Activated naive CD8-positive, alpha-beta T cell treated with anti-CD3 and anti-CD28 coated beads, Interleukin-2, amount 50 U/mL, for 24 hours (primary cell): Measurements from ENCODE around the gene MED13L.
"Not testable (repeated sequence)": the region's sequence is repeated elsewhere in the genome, so short reads cannot be mapped to it uniquely, and the experiment has no call there.

ENCODE experiments used
- ATAC-seq: fragments of 150-1000 bp; cut with Tn5 transposase; one replicate; pipeline ENCODE4 v1.10.0; 2021
- DNase-seq: peaks from one replicate; pipeline ENCODE4 v3.0.0; 2021
- H3K27ac Mint-ChIP-seq: one replicate; pipeline ENCODE4 v1.8.0; 2021; ENCODE audit warnings: mild to moderate bottlenecking, mixed read lengths
- H3K27me3 Mint-ChIP-seq: one replicate; pipeline ENCODE4 v1.8.0; 2021; ENCODE audit warnings: mixed read lengths
- H3K36me3 Mint-ChIP-seq: one replicate; pipeline ENCODE4 v1.8.0; 2021; ENCODE audit warnings: low read depth, mixed read lengths
- H3K4me1 Mint-ChIP-seq: one replicate; pipeline ENCODE4 v1.8.0; 2021; ENCODE audit warnings: mixed read lengths
- H3K4me3 Mint-ChIP-seq: one replicate; pipeline ENCODE4 v1.8.0; 2021; ENCODE audit warnings: mild to moderate bottlenecking, moderate library complexity, mixed read lengths
- H3K9me3 Mint-ChIP-seq: one replicate; pipeline ENCODE4 v1.8.0; 2021; ENCODE audit warnings: mixed read lengths

Gene MED13L

GRCh38 chr12:115984616-115985015 lies 292.9 kb downstream of the MED13L start:
- DNase-seq (no peak), ATAC-seq (no peak)
- Mint-ChIP-seq H3K9me3 (no peaks in the 10 kb centered on the region), H3K4me3 (no peak overlapping the region), H3K27me3 (no peaks in the 10 kb centered on the region), H3K36me3 (peaks cover 28% of the 10 kb centered on the region), H3K27ac (no peak overlapping the region), H3K4me1 (peaks cover 11% of the 10 kb centered on the region)

GRCh38 chr12:115983226-115983798 lies 294.2 kb downstream of the MED13L start:
- no peaks in the 10 kb centered on the region for H3K9me3 Mint-ChIP-seq
- no peak for DNase-seq
- H3K36me3 Mint-ChIP-seq, result peaks cover 28% of the 10 kb centered on the region

GRCh38 chr12:115980339-115980738 lies 297.2 kb downstream of the MED13L start:
- no peak for DNase-seq
- no peak overlapping the region for H3K4me3 Mint-ChIP-seq
- ATAC-seq, result no peak
- H3K27me3 Mint-ChIP-seq, result no peaks in the 10 kb centered on the region
- H3K9me3 Mint-ChIP-seq, result no peaks in the 10 kb centered on the region
- no peak overlapping the region for H3K27ac Mint-ChIP-seq
- no peaks in the 10 kb centered on the region for H3K4me1 Mint-ChIP-seq
- H3K36me3 Mint-ChIP-seq, result peaks cover 15% of the 10 kb centered on the region

More at GRCh38 chr12:115983226-115983798, 294.2 kb downstream of the MED13L start:
- no peak overlapping the region for H3K4me3 Mint-ChIP-seq
- ATAC-seq, result no peak
- no peaks in the 10 kb centered on the region for H3K4me1 Mint-ChIP-seq
- H3K27me3 Mint-ChIP-seq, result no peaks in the 10 kb centered on the region
- no peak overlapping the region for H3K27ac Mint-ChIP-seq

GRCh38 chr12:115979851-115980250 lies 297.6 kb downstream of the MED13L start:
- H3K27me3 Mint-ChIP-seq, result no peaks in the 10 kb centered on the region
- H3K4me3 Mint-ChIP-seq, result no peak overlapping the region
- peaks cover 18% of the 10 kb centered on the region for H3K36me3 Mint-ChIP-seq
- no peaks in the 10 kb centered on the region for H3K4me1 Mint-ChIP-seq
- H3K27ac Mint-ChIP-seq, result no peak overlapping the region
- ATAC-seq (no peak), DNase-seq (no peak)
- no peaks in the 10 kb centered on the region for H3K9me3 Mint-ChIP-seq

GRCh38 chr12:115979351-115979750 lies 298.1 kb downstream of the MED13L start:
- no peaks in the 10 kb centered on the region for H3K9me3 Mint-ChIP-seq
- peaks cover 18% of the 10 kb centered on the region for H3K36me3 Mint-ChIP-seq

GRCh38 chr12:115976829-115977228 lies 300.7 kb downstream of the MED13L start:
- H3K27me3 Mint-ChIP-seq, ATAC-seq, DNase-seq, H3K27ac Mint-ChIP-seq, H3K4me3 Mint-ChIP-seq, H3K4me1 Mint-ChIP-seq, H3K9me3 Mint-ChIP-seq: not testable (repeated sequence)
- H3K36me3 Mint-ChIP-seq, result peaks cover 14% of the 10 kb centered on the region

More at GRCh38 chr12:115979351-115979750, 298.1 kb downstream of the MED13L start:
- H3K4me3 Mint-ChIP-seq, result no peak overlapping the region
- ATAC-seq (no peak), DNase-seq (no peak)
- no peak overlapping the region for H3K27ac Mint-ChIP-seq
- H3K4me1 Mint-ChIP-seq, result no peaks in the 10 kb centered on the region
- no peaks in the 10 kb centered on the region for H3K27me3 Mint-ChIP-seq

GRCh38 chr12:115975411-115975810 lies 302.1 kb downstream of the MED13L start:
- H3K27ac Mint-ChIP-seq, result no peak overlapping the region
- peaks cover 13% of the 10 kb centered on the region for H3K36me3 Mint-ChIP-seq
- no peak overlapping the region for H3K4me3 Mint-ChIP-seq
- H3K27me3 Mint-ChIP-seq, result no peaks in the 10 kb centered on the region
- H3K9me3 Mint-ChIP-seq, result no peaks in the 10 kb centered on the region
- DNase-seq (no peak), ATAC-seq (no peak)
- H3K4me1 Mint-ChIP-seq, result no peaks in the 10 kb centered on the region

- Mint-ChIP-seq H3K4me1 (no peaks in the 10 kb centered on the region), H3K27ac (no peak overlapping the region), H3K27me3 (no peaks in the 10 kb centered on the region), H3K9me3 (no peaks in the 10 kb centered on the region), H3K4me3 (no peak overlapping the region), H3K36me3 (peaks cover 14% of the 10 kb centered on the region)
- ATAC-seq (no peak), DNase-seq (no peak)
Measured at GRCh38 chr12:115973968-115974724, 303.3 kb downstream of the MED13L start.

GRCh38 chr12:115973066-115973465 lies 304.4 kb downstream of the MED13L start:
- no peak for DNase-seq
- H3K4me3 Mint-ChIP-seq, result no peak overlapping the region
- H3K4me1 Mint-ChIP-seq, result no peaks in the 10 kb centered on the region
- no peaks in the 10 kb centered on the region for H3K27me3 Mint-ChIP-seq
- H3K27ac Mint-ChIP-seq, result no peak overlapping the region
- H3K9me3 Mint-ChIP-seq, result no peaks in the 10 kb centered on the region
- H3K36me3 Mint-ChIP-seq, result peaks cover 18% of the 10 kb centered on the region
- ATAC-seq, result no peak

GRCh38 chr12:115972241-115972640 lies 305.3 kb downstream of the MED13L start:
- Mint-ChIP-seq H3K9me3 (no peaks in the 10 kb centered on the region), H3K36me3 (peaks cover 18% of the 10 kb centered on the region), H3K27ac (no peak overlapping the region), H3K4me3 (no peak overlapping the region), H3K27me3 (no peaks in the 10 kb centered on the region), H3K4me1 (no peaks in the 10 kb centered on the region)
- DNase-seq, result no peak
- ATAC-seq, result no peak

GRCh38 chr12:115968211-115968610 lies 309.3 kb downstream of the MED13L start:
- H3K9me3 Mint-ChIP-seq, result no peaks in the 10 kb centered on the region
- ATAC-seq (no peak), DNase-seq (no peak)
- H3K4me3 Mint-ChIP-seq, result no peak overlapping the region
- H3K4me1 Mint-ChIP-seq, result peaks cover 1% of the 10 kb centered on the region
- H3K27me3 Mint-ChIP-seq, result no peaks in the 10 kb centered on the region
- no peak overlapping the region for H3K27ac Mint-ChIP-seq
- H3K36me3 Mint-ChIP-seq, result peaks cover 34% of the 10 kb centered on the region

- DNase-seq, result no peak
- peaks cover 37% of the 10 kb centered on the region for H3K36me3 Mint-ChIP-seq
- H3K27me3 Mint-ChIP-seq, result no peaks in the 10 kb centered on the region
- peak overlapping the region; percentile 21 for H3K27ac Mint-ChIP-seq
- no peaks in the 10 kb centered on the region for H3K9me3 Mint-ChIP-seq
- ATAC-seq, result no peak
- peaks cover 1% of the 10 kb centered on the region for H3K4me1 Mint-ChIP-seq
- no peak overlapping the region for H3K4me3 Mint-ChIP-seq
Measured at GRCh38 chr12:115966376-115966775, 311.1 kb downstream of the MED13L start.

- no peak overlapping the region for H3K27ac Mint-ChIP-seq
- H3K36me3 Mint-ChIP-seq, result peaks cover 39% of the 10 kb centered on the region
- H3K4me3 Mint-ChIP-seq, result no peak overlapping the region
- ATAC-seq (no peak), DNase-seq (no peak)
- H3K4me1 Mint-ChIP-seq, result peaks cover 8% of the 10 kb centered on the region
- H3K9me3 Mint-ChIP-seq, result no peaks in the 10 kb centered on the region
- H3K27me3 Mint-ChIP-seq, result no peaks in the 10 kb centered on the region
Measured at GRCh38 chr12:115964626-115965025, 312.9 kb downstream of the MED13L start.

- H3K27ac Mint-ChIP-seq, result no peak overlapping the region
- ATAC-seq (no peak), DNase-seq (no peak)
- H3K4me3 Mint-ChIP-seq, result no peak overlapping the region
- no peaks in the 10 kb centered on the region for H3K9me3 Mint-ChIP-seq
- peaks cover 38% of the 10 kb centered on the region for H3K36me3 Mint-ChIP-seq
- peaks cover 8% of the 10 kb centered on the region for H3K4me1 Mint-ChIP-seq
- H3K27me3 Mint-ChIP-seq, result no peaks in the 10 kb centered on the region
Measured at GRCh38 chr12:115964214-115964613, 313.3 kb downstream of the MED13L start.

GRCh38 chr12:115962216-115962615 lies 315.3 kb downstream of the MED13L start:
- DNase-seq (no peak), ATAC-seq (no peak)
- Mint-ChIP-seq H3K27ac (no peak overlapping the region), H3K36me3 (peaks cover 36% of the 10 kb centered on the region), H3K27me3 (no peaks in the 10 kb centered on the region), H3K9me3 (no peaks in the 10 kb centered on the region), H3K4me1 (peaks cover 8% of the 10 kb centered on the region), H3K4me3 (no peak overlapping the region)
